Calu3 (cell line): Measurements from ENCODE around the gene TRIM63. TPM values are rescaled to one million over a fixed set of nuclear protein-coding genes. Genes with fewer than 3 reads are reported as not detected.

ENCODE experiments used
- BruUV-seq: library from RNA; stranded (reverse); fragments of 400-500 nt; replicated peaks from 2 replicates; lab custom pipeline; 2021; lab: Mats Ljungman, UMichigan
- CTCF ChIA-PET: fragments of 300-600 bp; sonication (Branson Sonifier 250); formaldehyde crosslinking; loops from one replicate; lab custom pipeline; 2022; ENCODE audit warnings: antibody characterized with exemption; lab: Charles Lee
- DNase-seq: peaks from one replicate; pipeline ENCODE4 v3.0.0; 2022
- H3K27ac Mint-ChIP-seq: one replicate; pipeline ENCODE4 v1.8.0; 2022; ENCODE audit warnings: mixed read lengths; ENCODE audit not compliant: unreplicated experiment
- H3K27me3 Mint-ChIP-seq: one replicate; pipeline ENCODE4 v1.8.0; 2022; ENCODE audit warnings: mixed read lengths; ENCODE audit not compliant: unreplicated experiment
- H3K36me3 Mint-ChIP-seq: one replicate; pipeline ENCODE4 v1.8.0; 2022; ENCODE audit warnings: mild to moderate bottlenecking, moderate library complexity, mixed read lengths; ENCODE audit not compliant: insufficient read depth, unreplicated experiment
- H3K4me1 Mint-ChIP-seq: one replicate; pipeline ENCODE4 v1.8.0; 2022; ENCODE audit warnings: mild to moderate bottlenecking, low read depth, mixed read lengths; ENCODE audit not compliant: unreplicated experiment
- H3K4me3 Mint-ChIP-seq: one replicate; pipeline ENCODE4 v1.8.0; 2022; ENCODE audit warnings: mild to moderate bottlenecking, low read depth, moderate library complexity, mixed read lengths; ENCODE audit not compliant: unreplicated experiment
- H3K9me3 Mint-ChIP-seq: one replicate; pipeline ENCODE4 v1.8.0; 2022; ENCODE audit warnings: low read depth, mixed read lengths; ENCODE audit not compliant: unreplicated experiment
- CTCF ChIP-seq: fragments of 200-600 bp; IDR thresholded peaks from one replicate; pipeline ENCODE4 v1.8.0; 2022; ENCODE audit warnings: antibody characterized with exemption; ENCODE audit not compliant: unreplicated experiment
- intact Hi-C: fragments of 100-400 bp; cut with micrococcal nuclease; formaldehyde crosslinking; loops from one replicate; pipeline ENCODE4 v1.10.0; 2022; ENCODE audit not compliant: unreplicated experiment
- total RNA-seq: library from RNA; stranded (reverse); gene quantifications from 2 replicates; pipeline ENCODE4 v1.2.3, GENCODE V29; 2022

Gene TRIM63
- total RNA-seq, 1 experiment from 2014 or later: not detected

- DNase-seq: no peak
- CTCF ChIA-PET: no interaction called here
- no peak overlapping the region for H3K27ac Mint-ChIP-seq
- no peak overlapping the region for H3K4me3 Mint-ChIP-seq
- BruUV-seq: no TSS peak
- no peak for TF ChIP-seq CTCF
- H3K4me1 Mint-ChIP-seq: peaks cover 11% of the 10 kb centered on the region
- intact Hi-C loops: no loop called here
- H3K36me3 Mint-ChIP-seq: no peaks in the 10 kb centered on the region
- peaks cover 28% of the 10 kb centered on the region for H3K27me3 Mint-ChIP-seq
- H3K9me3 Mint-ChIP-seq: no peaks in the 10 kb centered on the region
Observed at GRCh38 chr1:26060832-26061574, 6.4 kb downstream of the TRIM63 start.

GRCh38 chr1:26059906-26060305 lies 7.5 kb downstream of the TRIM63 start:
- no peak for DNase-seq
- peaks cover 8% of the 10 kb centered on the region for H3K4me1 Mint-ChIP-seq
- no peak overlapping the region for H3K27ac Mint-ChIP-seq
- H3K27me3 Mint-ChIP-seq: peaks cover 28% of the 10 kb centered on the region
- CTCF ChIA-PET: no interaction called here
- BruUV-seq: no TSS peak
- no peak overlapping the region for H3K4me3 Mint-ChIP-seq
- no peak for TF ChIP-seq CTCF
- H3K36me3 Mint-ChIP-seq: no peaks in the 10 kb centered on the region
- intact Hi-C loops: no loop called here
- no peaks in the 10 kb centered on the region for H3K9me3 Mint-ChIP-seq

- Mint-ChIP-seq H3K27ac (no peak overlapping the region), H3K4me3 (no peak overlapping the region), H3K4me1 (no peaks in the 10 kb centered on the region), H3K36me3 (no peaks in the 10 kb centered on the region), H3K27me3 (peaks cover 28% of the 10 kb centered on the region), H3K9me3 (no peaks in the 10 kb centered on the region)
- intact Hi-C loops: no loop called here
- no peak for TF ChIP-seq CTCF
- BruUV-seq: no TSS peak
- DNase-seq: no peak
- CTCF ChIA-PET: interaction anchor here (0.6 kb wide), 1 partner anchor 291 kb away, joined by 5 read pairs; no protein-coding TSS in a partner anchor
Observed at GRCh38 chr1:26058052-26058595, 9.3 kb downstream of the TRIM63 start.

GRCh38 chr1:26057189-26057588 lies 10.2 kb downstream of the TRIM63 start:
- no peaks in the 10 kb centered on the region for H3K4me1 Mint-ChIP-seq
- CTCF ChIA-PET: interaction anchor here (0.7 kb wide), 1 partner anchor 13 kb away, joined by 4 read pairs; no protein-coding TSS in a partner anchor
- intact Hi-C loops: no loop called here
- H3K36me3 Mint-ChIP-seq: no peaks in the 10 kb centered on the region
- no peak for DNase-seq
- no peak overlapping the region for H3K27ac Mint-ChIP-seq
- TF ChIP-seq CTCF: no peak
- BruUV-seq: no TSS peak
- peaks cover 28% of the 10 kb centered on the region for H3K27me3 Mint-ChIP-seq
- no peaks in the 10 kb centered on the region for H3K9me3 Mint-ChIP-seq
- H3K4me3 Mint-ChIP-seq: no peak overlapping the region
